Measurements from ENCODE around the gene BCAR1. TPM values are rescaled to one million over a fixed set of nuclear protein-coding genes. Genes with fewer than 3 reads are reported as not detected.
"Not testable (repeated sequence)": the region's sequence is repeated elsewhere in the genome, so short reads cannot be mapped to it uniquely, and the experiment has no call there.

Gene BCAR1
- total RNA-seq, 1 experiment from 2014 or later = 9.9 TPM

- not testable (repeated sequence) for DNase-seq (ENCODE audit: extremely low read depth, low read depth)
These were observed 45.3 kb downstream of the BCAR1 start for GRCh38 chr16:75205961-75206748.

GRCh38 chr16:75205438-75205837 lies 46.0 kb downstream of the BCAR1 start:
- not testable (repeated sequence) for DNase-seq (ENCODE audit: extremely low read depth, low read depth)

GRCh38 chr16:75204905-75205304 lies 46.5 kb downstream of the BCAR1 start:
- not testable (repeated sequence) for DNase-seq (ENCODE audit: extremely low read depth, low read depth)

GRCh38 chr16:75204410-75204758 lies 47.0 kb downstream of the BCAR1 start:
- no peak for DNase-seq (ENCODE audit: extremely low read depth, low read depth)

GRCh38 chr16:75203667-75204409 lies 47.6 kb downstream of the BCAR1 start:
- no peak for DNase-seq (ENCODE audit: extremely low read depth, low read depth)

- DNase-seq (ENCODE audit: extremely low read depth, low read depth) = no peak
These were observed 48.3 kb downstream of the BCAR1 start for GRCh38 chr16:75203096-75203495.

- no peak for DNase-seq (ENCODE audit: extremely low read depth, low read depth)
These were observed 49.3 kb downstream of the BCAR1 start for GRCh38 chr16:75202069-75202590.

GRCh38 chr16:75198135-75198600 lies 53.3 kb downstream of the BCAR1 start:
- DNase-seq (ENCODE audit: extremely low read depth, low read depth) = no peak

GRCh38 chr16:75197522-75198134 lies 53.8 kb downstream of the BCAR1 start:
- DNase-seq (ENCODE audit: extremely low read depth, low read depth) = no peak

GRCh38 chr16:75196836-75197235 lies 54.6 kb downstream of the BCAR1 start:
- no peak for DNase-seq (ENCODE audit: extremely low read depth, low read depth)

GRCh38 chr16:75195811-75196790 lies 55.3 kb downstream of the BCAR1 start:
- no peak for DNase-seq (ENCODE audit: extremely low read depth, low read depth)

GRCh38 chr16:75193730-75194444 lies 57.5 kb downstream of the BCAR1 start:
- no peak for DNase-seq (ENCODE audit: extremely low read depth, low read depth)

- DNase-seq (ENCODE audit: extremely low read depth, low read depth) = no peak
These were observed 58.2 kb downstream of the BCAR1 start for GRCh38 chr16:75193265-75193650.

- no peak for DNase-seq (ENCODE audit: extremely low read depth, low read depth)
These were observed 58.7 kb downstream of the BCAR1 start for GRCh38 chr16:75192606-75193264.

- DNase-seq (ENCODE audit: extremely low read depth, low read depth) = no peak
These were observed 61.7 kb downstream of the BCAR1 start for GRCh38 chr16:75189638-75190245.

- DNase-seq (ENCODE audit: extremely low read depth, low read depth) = no peak
These were observed 62.5 kb downstream of the BCAR1 start for GRCh38 chr16:75188832-75189477.

- no peak for DNase-seq (ENCODE audit: extremely low read depth, low read depth)
These were observed 69.8 kb downstream of the BCAR1 start for GRCh38 chr16:75181630-75182029.

- DNase-seq (ENCODE audit: extremely low read depth, low read depth) = no peak
These were observed 72.2 kb downstream of the BCAR1 start for GRCh38 chr16:75179208-75179607.

All from NCI-H460 (cell line).